Measurements from ENCODE around the gene IQSEC1.
A peak's percentile ranks its signal among the peaks of the same experiment; 100 is the strongest.

The IQSEC1 gene

DNA sequence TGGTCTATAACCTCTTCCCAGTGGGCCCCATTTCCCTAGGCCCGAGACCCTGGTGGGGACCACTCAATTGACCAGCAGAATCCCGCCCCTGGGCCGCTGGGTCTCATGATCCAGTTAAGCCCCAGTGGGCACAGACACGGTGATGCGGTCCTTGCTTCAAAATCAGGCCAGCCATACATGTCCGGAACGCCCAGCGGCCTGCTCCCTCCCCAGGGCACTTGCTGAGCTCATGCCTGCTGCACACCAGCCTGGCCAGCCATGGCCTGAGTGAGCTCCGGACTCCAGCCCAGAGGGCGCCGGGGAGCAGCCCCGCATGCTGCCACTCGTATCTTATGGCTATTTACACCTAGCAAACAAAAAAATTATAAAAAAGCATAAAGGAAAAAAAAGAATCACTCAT is 34.4 kb upstream of the IQSEC1 start:
- DNase-seq (ENCODE audit: low read depth): no peak

- no peak for DNase-seq (ENCODE audit: low read depth)
These were observed 33.2 kb upstream of the IQSEC1 start for GRCh38 chr3:13106308-13107001.

DNA sequence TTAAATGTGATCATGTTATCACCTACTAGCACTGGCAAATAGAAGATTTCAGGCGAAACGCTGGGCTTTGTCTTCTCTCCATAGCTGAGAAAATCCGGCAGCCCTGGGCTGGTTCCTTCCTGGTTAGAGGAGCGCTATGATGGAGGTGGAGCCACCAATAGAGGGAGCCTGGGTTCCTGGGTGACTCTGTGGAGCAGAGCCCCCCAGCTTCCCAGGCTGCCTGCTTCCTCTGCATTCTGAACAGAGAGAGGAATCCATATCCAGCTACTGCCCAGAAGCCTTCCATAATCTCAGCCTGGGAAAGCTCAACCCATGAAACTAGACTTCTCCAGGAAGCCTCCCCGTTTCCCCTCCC is 32.6 kb upstream of the IQSEC1 start:
- DNase-seq (ENCODE audit: low read depth): no peak

- no peak for DNase-seq (ENCODE audit: low read depth)
These were observed 32.1 kb upstream of the IQSEC1 start for GRCh38 chr3:13105181-13105895.

DNA sequence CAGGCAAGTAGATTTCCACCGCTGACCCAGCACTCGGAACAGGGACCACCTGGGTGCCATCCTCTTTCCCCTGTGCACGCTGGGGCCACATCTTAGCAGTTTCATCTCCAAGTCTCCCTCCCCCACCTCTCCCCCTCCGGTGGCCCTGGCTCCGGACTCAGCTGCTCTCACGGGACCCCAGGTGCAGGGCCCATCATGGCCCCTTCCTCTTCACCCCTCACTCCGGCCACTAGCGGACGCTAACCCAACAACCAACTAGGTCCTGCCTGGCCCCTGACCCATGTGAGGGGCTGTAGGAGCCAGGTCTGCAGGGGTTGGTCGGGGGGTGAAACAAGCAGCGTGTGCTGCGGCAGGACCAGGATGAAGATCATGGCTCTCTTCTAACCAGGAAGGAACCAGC is 31.3 kb upstream of the IQSEC1 start:
- DNase-seq (ENCODE audit: low read depth): no peak

- no peak for DNase-seq (ENCODE audit: low read depth)
These were observed 30.3 kb upstream of the IQSEC1 start for GRCh38 chr3:13103416-13104058.

GRCh38 chr3:13102386-13103345 is 29.4 kb upstream of the IQSEC1 start:
- DNase-seq (ENCODE audit: low read depth): no peak

- DNase-seq (ENCODE audit: low read depth): no peak
These were observed 26.5 kb upstream of the IQSEC1 start for GRCh38 chr3:13099707-13100106.

- no peak for DNase-seq (ENCODE audit: low read depth)
These were observed 25.2 kb upstream of the IQSEC1 start for GRCh38 chr3:13098192-13098988.

DNA sequence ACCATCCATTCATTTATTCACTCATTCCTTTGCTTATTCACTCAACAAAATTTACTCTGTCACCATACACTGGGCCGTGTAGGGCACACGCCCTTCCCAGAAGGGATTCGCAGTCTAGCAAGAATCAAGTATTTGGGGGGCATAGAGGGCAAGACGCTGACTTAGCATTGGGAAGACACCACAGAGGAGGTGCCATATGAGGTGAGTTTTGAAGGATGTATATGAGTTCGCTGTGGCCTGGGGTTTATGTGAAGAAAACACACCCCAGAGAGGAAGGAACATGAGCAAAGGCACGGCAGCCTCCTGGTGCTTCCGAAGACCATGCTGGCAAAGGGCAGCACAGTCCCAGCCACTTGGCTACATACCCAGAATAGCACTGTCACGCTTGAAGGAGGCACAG is 23.1 kb upstream of the IQSEC1 start:
- DNase-seq (ENCODE audit: low read depth): no peak

- no peak for DNase-seq (ENCODE audit: low read depth)
These were observed 22.2 kb upstream of the IQSEC1 start for GRCh38 chr3:13095408-13095937.

- DNase-seq (ENCODE audit: low read depth): no peak
These were observed 20.5 kb upstream of the IQSEC1 start for GRCh38 chr3:13093687-13094086.

DNA sequence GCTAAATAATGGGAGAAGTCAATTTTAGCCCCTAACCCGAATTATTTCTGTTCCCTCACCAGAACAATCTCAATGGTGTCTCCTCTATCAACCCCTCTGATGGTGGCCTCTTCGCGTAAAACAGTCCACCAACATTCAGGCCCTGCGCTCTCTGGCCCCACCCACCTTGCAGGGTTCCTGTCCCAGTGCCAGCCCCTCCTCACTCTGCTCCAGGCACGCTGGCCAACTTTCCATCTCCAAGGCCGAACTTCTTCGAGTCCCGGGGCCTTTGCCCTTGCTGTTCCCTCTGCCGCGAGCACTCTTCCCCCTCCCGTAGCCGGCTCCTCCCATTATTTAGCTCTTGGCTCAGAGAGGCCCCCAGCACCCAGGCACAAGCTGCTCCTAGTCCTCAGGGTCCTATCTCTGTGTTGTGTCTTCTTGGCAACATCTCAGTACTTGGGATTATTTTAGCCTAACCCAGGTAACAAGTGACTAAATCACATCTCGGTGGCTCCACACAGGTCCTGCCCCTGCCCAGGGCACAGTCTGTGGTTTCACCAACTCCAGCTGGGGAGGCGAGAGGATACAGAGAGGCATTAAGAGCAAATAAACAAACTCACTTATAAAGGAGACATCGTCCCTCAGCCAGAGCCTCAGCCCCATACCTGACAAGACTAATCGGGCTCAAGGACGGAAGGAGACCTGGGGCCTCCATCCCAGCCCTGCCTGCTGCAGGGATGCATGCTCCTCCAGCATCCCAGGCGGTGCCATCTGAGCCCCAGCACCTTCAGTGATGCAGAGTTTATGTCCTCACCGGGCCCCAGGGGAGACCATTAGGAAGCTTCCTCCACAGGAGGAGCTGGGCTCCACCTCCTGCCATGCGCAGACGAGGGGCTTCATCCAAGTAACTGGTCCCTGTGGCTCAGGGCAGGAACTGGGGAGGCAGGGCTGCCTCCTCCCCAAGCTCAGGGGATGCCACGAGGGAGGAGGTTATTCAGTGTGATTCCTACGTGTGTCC is 19.7 kb upstream of the IQSEC1 start:
- DNase-seq (ENCODE audit: low read depth): no peak

- DNase-seq (ENCODE audit: low read depth): peak; percentile 70
These were observed 18.8 kb upstream of the IQSEC1 start for GRCh38 chr3:13091898-13092611.

DNA sequence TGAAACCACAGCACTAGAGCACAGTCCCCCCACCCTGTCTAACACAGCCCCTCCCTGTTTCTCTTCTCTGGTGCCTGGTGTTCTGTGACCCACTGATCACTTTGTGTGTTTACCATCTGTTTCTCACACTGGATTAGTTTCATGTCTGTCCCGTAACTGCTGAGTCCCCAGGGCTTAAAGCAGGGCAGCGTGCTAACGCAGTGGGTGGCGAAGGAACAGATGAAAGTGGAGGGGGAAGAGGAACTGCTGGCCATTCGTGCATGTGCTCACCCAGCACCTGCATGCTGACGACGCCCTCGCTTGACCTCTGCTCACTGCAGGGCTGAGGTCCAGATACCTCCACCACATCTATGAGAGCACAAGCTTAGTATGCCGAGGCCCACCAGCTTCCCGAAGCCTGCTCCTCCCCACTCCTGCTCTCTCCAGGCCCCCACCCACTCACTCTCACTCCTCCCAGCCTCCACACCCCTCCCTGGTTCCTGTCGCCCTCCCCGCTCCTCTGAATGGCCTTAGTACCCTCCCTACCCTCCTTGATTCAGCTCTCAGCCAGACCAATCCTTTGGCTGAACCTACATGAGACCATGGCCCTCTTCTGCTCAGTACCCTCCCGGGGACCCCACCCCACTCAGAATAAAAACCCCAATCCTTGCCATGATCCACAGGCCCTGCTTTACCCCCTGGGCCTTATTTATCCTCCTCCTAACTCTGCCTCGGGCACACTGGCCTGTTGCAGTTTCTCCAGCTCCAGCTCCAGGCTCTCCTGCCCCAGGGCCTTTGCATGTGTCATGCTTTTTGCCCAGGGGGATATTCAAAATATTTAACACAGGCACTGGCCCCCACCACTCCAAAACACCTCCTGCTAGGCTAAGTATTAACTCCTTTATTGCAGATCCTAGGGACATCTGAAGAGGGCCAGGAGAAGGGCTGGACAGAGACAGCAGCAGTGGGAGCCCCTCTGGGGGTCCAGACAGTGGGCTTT is 15.1 kb upstream of the IQSEC1 start:
- no peak for DNase-seq (ENCODE audit: low read depth)

- no peak for DNase-seq (ENCODE audit: low read depth)
These were observed 14.2 kb upstream of the IQSEC1 start for GRCh38 chr3:13087320-13087990.

- DNase-seq (ENCODE audit: low read depth): no peak
These were observed 13.3 kb upstream of the IQSEC1 start for GRCh38 chr3:13086531-13086981.

Data from activated T-cell treated with anti-CD3 and anti-CD28 coated beads for 1 hour (primary cell).